Uterus (tissue), 4 donors: ENCODE measurements around the gene ZMYND15. TPM values are rescaled to one million over a fixed set of nuclear protein-coding genes. Genes with fewer than 3 reads are reported as not detected.

Experiments
- DNase-seq, 2 donors: peaks; one replicate each; pipeline ENCODE4 v3.0.0-alpha.2; 2019 to 2020
- H3K27ac ChIP-seq, 2 donors: fragments of 200-600 bp; sonication (generic); 1 replicate in 1 of 2; 2 replicates in 1 of 2; pipeline ENCODE4 v1.5.1; 2016 to 2018
- H3K27me3 ChIP-seq, 2 donors: fragments of 200-600 bp; sonication (generic); one replicate each; pipeline ENCODE4 v1.5.1; 2018 to 2019; ENCODE audit warnings: control low read depth in 1 of 2
- H3K36me3 ChIP-seq, 2 donors: fragments of 200-600 bp; sonication (generic); one replicate each; pipeline ENCODE4 v1.5.1; 2019; ENCODE audit warnings: control low read depth in 1 of 2
- H3K4me1 ChIP-seq, 2 donors: fragments of 200-600 bp; sonication (generic); one replicate each; pipeline ENCODE4 v1.5.1; 2018 to 2019; ENCODE audit warnings: control low read depth in 1 of 2
- H3K4me3 ChIP-seq, 2 donors: fragments of 200-600 bp; sonication (generic); 1 replicate in 1 of 2; 2 replicates in 1 of 2; pipeline ENCODE4 v1.5.1; 2018 to 2019; ENCODE audit warnings: mild to moderate bottlenecking in 1 of 2
- H3K9me3 ChIP-seq, 2 donors: fragments of 200-600 bp; sonication (generic); one replicate each; pipeline ENCODE4 v1.5.1; 2019; ENCODE audit warnings: control low read depth in 1 of 2
- POLR2A ChIP-seq, 2 donors: fragments of 450-650 bp; IDR thresholded peaks; one replicate each; pipeline ENCODE4 v1.6.1; 2016; ENCODE audit warnings: antibody characterized with exemption in 2 of 2, mild to moderate bottlenecking in 1 of 2, moderate library complexity in 1 of 2
- intact Hi-C: fragments of 100-400 bp; cut with DNase I; formaldehyde crosslinking; loops from one replicate; pipeline ENCODE4 v1.15.1; 2023; ENCODE audit warnings: low total_unique reads
- total RNA-seq, 4 donors: library from RNA; depleted of rRNA in 3 of 4; stranded (reverse); fragments of >200 nt in 3 of 4; gene quantifications; one replicate each; pipeline versions ENCODE4 v1.1.0 to v1.2.4, GENCODE V29; 2014 to 2023
- TF ChIP-seq, protein P1 (sequence below), 4 experiments: fragments of 200-600 bp in 2 of 4; fragments of 450-650 bp in 2 of 4; sonication (generic) in 2 of 4; IDR thresholded peaks; one replicate each; pipeline ENCODE4 v1.5.1; 2016 to 2019; ENCODE audit warnings: antibody characterized with exemption in 4 of 4, mild to moderate bottlenecking in 2 of 4, moderate library complexity in 1 of 4
- donor health status: DM: yes; HTN: yes; CAD: no.

Gene ZMYND15
- total RNA-seq, 4 donors from 2014 or later, result 0.58 to 0.69 TPM; not detected in 2

DNA sequence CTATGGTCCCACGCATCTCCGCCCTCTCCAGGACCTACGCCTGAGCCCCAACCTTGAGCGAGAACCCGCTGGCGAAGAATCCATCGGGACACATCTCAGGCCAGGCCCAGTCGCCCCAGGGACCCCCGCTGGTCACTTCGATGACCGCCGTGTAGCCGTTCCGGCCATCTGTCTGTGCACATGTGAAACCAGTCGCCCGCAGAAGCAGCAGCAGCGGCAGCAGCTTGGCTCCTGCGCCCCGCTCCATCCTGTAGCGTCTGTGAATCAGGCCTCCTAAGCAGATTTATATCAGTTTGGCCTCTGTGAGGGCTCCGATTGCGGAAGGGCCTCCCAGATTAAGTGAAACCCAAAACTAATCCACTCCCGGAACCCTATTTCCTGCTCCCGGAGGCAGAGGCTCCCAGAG is 46.5 kb downstream of the ZMYND15 start, which contains the start of gene VMO1:
VMO1 (minus strand) TSS at position 259 of the 406 bp plus-strand sequence; CDS start at position 247, 12 bp downstream.
- Histone ChIP-seq H3K36me3 (no peaks in the 10 kb centered on the region), H3K27me3 (peaks cover 7 to 25% of the 10 kb centered on the region in 2 donors), H3K4me3 (peak within 1 kb of the TSS; percentile 23 to 31), H3K27ac (peak within 1 kb of the TSS in 1 of 2 donors; percentile 18), H3K9me3 (no peaks in the 10 kb centered on the region), H3K4me1 (peaks cover 0 to 8% of the 10 kb centered on the region in 2 donors)
- no peak for TF ChIP-seq POLR2A (IDR thresholded peaks at IDR 0.05)
- intact Hi-C loops, result loop anchor here (5.0 kb wide), 1 partner anchor 111 kb away; the partner anchor contains the start of gene C17orf107
- DNase-seq, result peak; percentile 37 to 43

DNA sequence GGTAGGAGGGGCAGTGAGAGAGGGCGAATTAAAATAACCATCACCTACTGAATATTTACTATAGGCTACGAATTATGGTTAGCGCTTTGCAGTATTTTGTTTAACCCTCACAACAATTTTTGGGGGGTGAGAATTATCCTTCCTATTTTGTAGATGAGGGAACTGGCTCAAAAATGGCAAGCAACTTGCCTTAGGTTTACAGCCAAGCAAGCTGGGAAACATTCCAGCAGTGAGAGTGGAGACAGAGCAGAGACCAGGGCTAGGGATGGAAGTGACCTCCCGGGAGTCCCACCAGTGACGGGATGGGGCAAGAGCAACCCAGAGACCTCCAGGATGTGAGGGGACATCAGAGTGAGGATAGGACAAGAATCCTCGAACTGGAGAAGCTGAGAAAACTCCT is 46.9 kb downstream of the ZMYND15 start:
- intact Hi-C loops, result loop anchor here (5.0 kb wide), 1 partner anchor 111 kb away; the partner anchor contains the start of gene C17orf107
- peaks cover 7 to 25% of the 10 kb centered on the region in 2 donors for H3K27me3 ChIP-seq
- H3K36me3 ChIP-seq, result no peaks in the 10 kb centered on the region
- peak overlapping the region; percentile 23 to 31 for H3K4me3 ChIP-seq
- no peak for DNase-seq
- peaks cover 0 to 8% of the 10 kb centered on the region in 2 donors for H3K4me1 ChIP-seq
- H3K27ac ChIP-seq, result peak overlapping the region in 1 of 2 donors; percentile 18
- no peaks in the 10 kb centered on the region for H3K9me3 ChIP-seq
- TF ChIP-seq, protein P1, sequence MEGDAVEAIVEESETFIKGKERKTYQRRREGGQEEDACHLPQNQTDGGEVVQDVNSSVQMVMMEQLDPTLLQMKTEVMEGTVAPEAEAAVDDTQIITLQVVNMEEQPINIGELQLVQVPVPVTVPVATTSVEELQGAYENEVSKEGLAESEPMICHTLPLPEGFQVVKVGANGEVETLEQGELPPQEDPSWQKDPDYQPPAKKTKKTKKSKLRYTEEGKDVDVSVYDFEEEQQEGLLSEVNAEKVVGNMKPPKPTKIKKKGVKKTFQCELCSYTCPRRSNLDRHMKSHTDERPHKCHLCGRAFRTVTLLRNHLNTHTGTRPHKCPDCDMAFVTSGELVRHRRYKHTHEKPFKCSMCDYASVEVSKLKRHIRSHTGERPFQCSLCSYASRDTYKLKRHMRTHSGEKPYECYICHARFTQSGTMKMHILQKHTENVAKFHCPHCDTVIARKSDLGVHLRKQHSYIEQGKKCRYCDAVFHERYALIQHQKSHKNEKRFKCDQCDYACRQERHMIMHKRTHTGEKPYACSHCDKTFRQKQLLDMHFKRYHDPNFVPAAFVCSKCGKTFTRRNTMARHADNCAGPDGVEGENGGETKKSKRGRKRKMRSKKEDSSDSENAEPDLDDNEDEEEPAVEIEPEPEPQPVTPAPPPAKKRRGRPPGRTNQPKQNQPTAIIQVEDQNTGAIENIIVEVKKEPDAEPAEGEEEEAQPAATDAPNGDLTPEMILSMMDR (IDR thresholded peaks at IDR 0.05), result no peak
- TF ChIP-seq POLR2A (IDR thresholded peaks at IDR 0.05), result no peak

DNA sequence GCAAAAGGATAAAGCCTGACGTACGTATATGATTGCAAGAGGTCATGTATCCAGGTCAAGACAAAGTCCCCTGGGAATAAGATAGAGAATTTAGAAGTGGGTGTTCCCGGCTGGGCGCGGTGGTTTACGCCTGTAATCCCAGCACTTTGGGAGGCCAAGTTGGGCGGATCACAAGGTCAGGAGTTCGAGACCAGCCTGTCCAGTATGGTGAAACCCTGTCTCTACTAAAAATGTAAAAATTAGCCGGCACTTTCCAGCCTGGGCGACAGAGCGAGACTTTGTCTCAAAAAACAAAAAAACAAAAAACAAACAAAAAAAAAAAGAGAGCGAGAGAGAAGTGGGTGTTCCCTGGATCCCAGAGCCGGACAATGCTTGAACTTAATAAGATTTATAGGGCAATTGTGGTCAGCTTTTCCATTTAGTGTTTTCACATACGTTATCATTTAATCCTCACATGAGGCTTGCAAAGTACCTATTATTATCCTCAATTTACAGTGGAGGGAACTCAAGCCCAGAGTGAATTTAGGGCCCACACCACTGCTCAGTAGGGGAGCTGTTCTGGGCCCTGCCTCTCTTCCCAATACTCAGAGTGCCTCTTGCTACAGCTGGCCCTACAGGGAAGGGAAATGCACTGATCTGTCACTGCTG is 48.6 kb downstream of the ZMYND15 start:
- TF ChIP-seq POLR2A (IDR thresholded peaks at IDR 0.05), result no peak
- TF ChIP-seq, protein P1 (IDR thresholded peaks at IDR 0.05), result no peak
- Histone ChIP-seq H3K36me3 (no peaks in the 10 kb centered on the region), H3K4me1 (peaks cover 0 to 8% of the 10 kb centered on the region in 2 donors), H3K9me3 (no peaks in the 10 kb centered on the region), H3K4me3 (no peak overlapping the region), H3K27me3 (peaks cover 4 to 14% of the 10 kb centered on the region in 2 donors), H3K27ac (peak overlapping the region in 1 of 2 donors; percentile 11)
- intact Hi-C loops, result loop anchor here (5.0 kb wide), 1 partner anchor 109 kb away; the partner anchor contains the start of gene C17orf107
- no peak for DNase-seq

DNA sequence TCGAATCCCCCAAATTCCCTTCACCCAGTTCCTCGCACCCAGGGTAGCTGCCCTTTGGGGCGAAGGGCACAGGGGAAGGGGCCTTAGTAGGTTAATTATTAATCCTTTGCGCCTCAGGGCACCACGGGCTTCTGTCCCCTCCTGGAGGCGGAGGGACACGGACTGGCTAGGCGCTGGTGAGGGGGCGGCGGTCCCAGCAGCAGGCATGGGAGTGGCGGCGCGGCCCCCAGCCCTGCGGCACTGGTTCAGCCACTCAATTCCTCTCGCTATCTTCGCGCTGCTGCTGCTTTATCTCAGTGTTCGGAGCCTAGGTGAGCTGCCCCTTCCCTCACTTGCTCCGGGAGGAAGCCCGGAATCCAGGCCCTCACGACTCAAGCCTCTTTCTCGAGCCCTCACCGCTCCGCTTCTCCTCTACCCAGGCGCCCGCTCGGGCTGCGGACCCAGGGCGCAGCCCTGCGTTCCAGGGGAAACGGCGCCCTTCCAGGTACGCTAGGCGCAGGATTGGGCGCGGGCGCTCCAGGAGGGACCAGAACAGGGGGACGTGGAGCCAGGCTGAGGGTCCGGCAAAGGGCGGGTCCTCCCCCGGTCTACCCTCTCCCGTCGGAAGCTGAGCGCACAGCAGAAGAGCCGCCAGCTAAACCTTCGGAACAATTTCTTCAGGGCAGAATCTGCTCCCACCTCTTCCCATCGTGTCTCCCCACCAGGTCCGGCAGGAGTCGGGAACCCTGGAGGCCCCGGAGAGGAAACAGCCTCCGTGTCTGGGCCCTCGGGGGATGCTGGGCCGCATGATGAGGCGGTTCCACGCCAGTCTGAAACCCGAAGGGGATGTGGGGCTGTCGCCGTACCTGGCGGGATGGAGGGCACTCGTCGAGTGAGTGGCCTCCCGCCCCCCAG is 49.4 kb downstream of the ZMYND15 start, which contains the start of gene GLTPD2:
GLTPD2 (plus strand) TSS at position 158 of the 894 bp plus-strand sequence; CDS start at position 206, 48 bp downstream.
- H3K4me3 ChIP-seq, result peak within 1 kb of the TSS; percentile 58 to 62
- H3K36me3 ChIP-seq, result no peaks in the 10 kb centered on the region
- H3K4me1 ChIP-seq, result peaks cover 0 to 8% of the 10 kb centered on the region in 2 donors
- peak within 1 kb of the TSS; percentile 87 to 95 for H3K27ac ChIP-seq
- intact Hi-C loops, result loop anchor here (5.0 kb wide), 1 partner anchor 108 kb away; the partner anchor contains the start of gene C17orf107
- no peak for DNase-seq
- no peaks in the 10 kb centered on the region for H3K9me3 ChIP-seq
- TF ChIP-seq, protein P1 (IDR thresholded peaks at IDR 0.05), result no peak
- TF ChIP-seq POLR2A (IDR thresholded peaks at IDR 0.05), result no peak
- H3K27me3 ChIP-seq, result peaks cover 0 to 6% of the 10 kb centered on the region in 2 donors

DNA sequence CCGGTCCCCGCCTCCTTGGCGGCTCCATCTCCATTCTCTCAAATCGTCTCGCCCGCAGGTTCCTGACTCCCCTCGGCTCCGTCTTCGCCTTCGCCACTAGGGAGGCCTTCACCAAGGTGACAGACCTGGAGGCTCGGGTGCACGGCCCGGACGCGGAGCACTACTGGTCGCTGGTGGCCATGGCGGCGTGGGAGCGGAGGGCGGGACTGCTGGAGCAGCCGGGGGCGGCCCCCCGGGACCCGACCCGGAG is 50.0 kb downstream of the ZMYND15 start:
- Histone ChIP-seq H3K27ac (peak overlapping the region; percentile 87 to 95), H3K36me3 (no peaks in the 10 kb centered on the region), H3K9me3 (no peaks in the 10 kb centered on the region), H3K4me1 (peaks cover 0 to 8% of the 10 kb centered on the region in 2 donors), H3K4me3 (peak overlapping the region; percentile 58 to 62), H3K27me3 (peaks cover 0 to 2% of the 10 kb centered on the region in 2 donors)
- intact Hi-C loops, result loop anchor here (5.0 kb wide), 1 partner anchor 108 kb away; the partner anchor contains the start of gene C17orf107
- TF ChIP-seq POLR2A (IDR thresholded peaks at IDR 0.05), result no peak
- TF ChIP-seq, protein P1 (IDR thresholded peaks at IDR 0.05), result no peak
- no peak for DNase-seq
